DND-41 (cell line): Measurements from ENCODE around the gene LGR4.

Experiments
- CTCF ChIP-seq: IDR thresholded peaks from 2 replicates; pipeline ENCODE4 v1.5.1; 2012; ENCODE audit warnings: borderline replicate concordance, low read length, moderate library complexity, mild to moderate bottlenecking; ENCODE audit not compliant: poor library complexity, severe bottlenecking; ENCODE audit errors: extremely low read depth
- EZH2 ChIP-seq: IDR thresholded peaks from 3 replicates; pipeline ENCODE4 v1.6.1; 2012; ENCODE audit warnings: borderline replicate concordance, low read depth, mild to moderate bottlenecking, moderate library complexity, low read length, inconsistent platforms; ENCODE audit not compliant: severe bottlenecking

GRCh38 chr11:27485930-27486773, 13.6 kb upstream of the LGR4 start:
- peak; percentile 85 for TF ChIP-seq CTCF
- TF ChIP-seq EZH2, result no peak
